ENCODE results near the gene CFAP20. TPM values are rescaled to one million over a fixed set of nuclear protein-coding genes. Genes with fewer than 3 reads are reported as not detected.

Gene CFAP20
- total and polyA plus RNA-seq, 2 experiments from 2014 or later: 61.1 to 81.7 TPM

DNA sequence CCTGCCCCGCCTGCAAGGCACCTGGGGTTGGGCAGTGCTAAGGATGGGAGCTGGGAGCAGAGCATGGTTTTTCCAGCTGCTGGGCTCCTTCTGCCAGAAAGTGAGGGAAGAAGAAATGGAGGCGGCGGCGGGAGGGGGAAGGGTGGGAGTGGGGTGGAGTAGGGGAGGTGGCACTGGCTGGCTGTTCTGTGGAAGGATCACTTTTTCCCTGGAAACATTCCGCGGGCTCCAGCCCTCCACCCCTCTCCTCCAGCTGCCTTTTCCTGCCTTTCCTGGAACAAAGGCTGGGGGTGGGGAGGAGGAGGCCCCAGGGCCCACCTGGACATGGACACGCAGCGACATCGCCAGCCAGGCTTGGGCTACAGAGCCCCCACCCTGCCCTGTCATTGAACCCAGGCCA is 41.1 kb downstream of the CFAP20 start (continued):
- TF ChIP-seq, protein P1, sequence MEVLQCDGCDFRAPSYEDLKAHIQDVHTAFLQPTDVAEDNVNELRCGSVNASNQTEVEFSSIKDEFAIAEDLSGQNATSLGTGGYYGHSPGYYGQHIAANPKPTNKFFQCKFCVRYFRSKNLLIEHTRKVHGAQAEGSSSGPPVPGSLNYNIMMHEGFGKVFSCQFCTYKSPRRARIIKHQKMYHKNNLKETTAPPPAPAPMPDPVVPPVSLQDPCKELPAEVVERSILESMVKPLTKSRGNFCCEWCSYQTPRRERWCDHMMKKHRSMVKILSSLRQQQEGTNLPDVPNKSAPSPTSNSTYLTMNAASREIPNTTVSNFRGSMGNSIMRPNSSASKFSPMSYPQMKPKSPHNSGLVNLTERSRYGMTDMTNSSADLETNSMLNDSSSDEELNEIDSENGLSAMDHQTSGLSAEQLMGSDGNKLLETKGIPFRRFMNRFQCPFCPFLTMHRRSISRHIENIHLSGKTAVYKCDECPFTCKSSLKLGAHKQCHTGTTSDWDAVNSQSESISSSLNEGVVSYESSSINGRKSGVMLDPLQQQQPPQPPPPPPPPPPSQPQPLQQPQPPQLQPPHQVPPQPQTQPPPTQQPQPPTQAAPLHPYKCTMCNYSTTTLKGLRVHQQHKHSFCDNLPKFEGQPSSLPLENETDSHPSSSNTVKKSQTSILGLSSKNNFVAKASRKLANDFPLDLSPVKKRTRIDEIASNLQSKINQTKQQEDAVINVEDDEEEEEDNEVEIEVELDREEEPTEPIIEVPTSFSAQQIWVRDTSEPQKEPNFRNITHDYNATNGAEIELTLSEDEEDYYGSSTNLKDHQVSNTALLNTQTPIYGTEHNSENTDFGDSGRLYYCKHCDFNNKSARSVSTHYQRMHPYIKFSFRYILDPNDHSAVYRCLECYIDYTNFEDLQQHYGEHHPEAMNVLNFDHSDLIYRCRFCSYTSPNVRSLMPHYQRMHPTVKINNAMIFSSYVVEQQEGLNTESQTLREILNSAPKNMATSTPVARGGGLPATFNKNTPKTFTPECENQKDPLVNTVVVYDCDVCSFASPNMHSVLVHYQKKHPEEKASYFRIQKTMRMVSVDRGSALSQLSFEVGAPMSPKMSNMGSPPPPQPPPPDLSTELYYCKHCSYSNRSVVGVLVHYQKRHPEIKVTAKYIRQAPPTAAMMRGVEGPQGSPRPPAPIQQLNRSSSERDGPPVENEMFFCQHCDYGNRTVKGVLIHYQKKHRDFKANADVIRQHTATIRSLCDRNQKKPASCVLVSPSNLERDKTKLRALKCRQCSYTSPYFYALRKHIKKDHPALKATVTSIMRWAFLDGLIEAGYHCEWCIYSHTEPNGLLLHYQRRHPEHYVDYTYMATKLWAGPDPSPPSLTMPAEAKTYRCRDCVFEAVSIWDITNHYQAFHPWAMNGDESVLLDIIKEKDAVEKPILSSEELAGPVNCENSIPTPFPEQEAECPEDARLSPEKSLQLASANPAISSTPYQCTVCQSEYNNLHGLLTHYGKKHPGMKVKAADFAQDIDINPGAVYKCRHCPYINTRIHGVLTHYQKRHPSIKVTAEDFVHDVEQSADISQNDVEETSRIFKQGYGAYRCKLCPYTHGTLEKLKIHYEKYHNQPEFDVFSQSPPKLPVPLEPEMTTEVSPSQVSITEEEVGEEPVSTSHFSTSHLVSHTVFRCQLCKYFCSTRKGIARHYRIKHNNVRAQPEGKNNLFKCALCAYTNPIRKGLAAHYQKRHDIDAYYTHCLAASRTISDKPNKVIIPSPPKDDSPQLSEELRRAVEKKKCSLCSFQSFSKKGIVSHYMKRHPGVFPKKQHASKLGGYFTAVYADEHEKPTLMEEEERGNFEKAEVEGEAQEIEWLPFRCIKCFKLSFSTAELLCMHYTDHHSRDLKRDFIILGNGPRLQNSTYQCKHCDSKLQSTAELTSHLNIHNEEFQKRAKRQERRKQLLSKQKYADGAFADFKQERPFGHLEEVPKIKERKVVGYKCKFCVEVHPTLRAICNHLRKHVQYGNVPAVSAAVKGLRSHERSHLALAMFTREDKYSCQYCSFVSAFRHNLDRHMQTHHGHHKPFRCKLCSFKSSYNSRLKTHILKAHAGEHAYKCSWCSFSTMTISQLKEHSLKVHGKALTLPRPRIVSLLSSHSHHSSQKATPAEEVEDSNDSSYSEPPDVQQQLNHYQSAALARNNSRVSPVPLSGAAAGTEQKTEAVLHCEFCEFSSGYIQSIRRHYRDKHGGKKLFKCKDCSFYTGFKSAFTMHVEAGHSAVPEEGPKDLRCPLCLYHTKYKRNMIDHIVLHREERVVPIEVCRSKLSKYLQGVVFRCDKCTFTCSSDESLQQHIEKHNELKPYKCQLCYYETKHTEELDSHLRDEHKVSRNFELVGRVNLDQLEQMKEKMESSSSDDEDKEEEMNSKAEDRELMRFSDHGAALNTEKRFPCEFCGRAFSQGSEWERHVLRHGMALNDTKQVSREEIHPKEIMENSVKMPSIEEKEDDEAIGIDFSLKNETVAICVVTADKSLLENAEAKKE (CRISPR knock-in tag; IDR thresholded peaks at IDR 0.05): no peak
- TF ChIP-seq EZH2 (IDR thresholded peaks at IDR 0.05; ENCODE audit: low read depth, unreplicated experiment): no peak

DNA sequence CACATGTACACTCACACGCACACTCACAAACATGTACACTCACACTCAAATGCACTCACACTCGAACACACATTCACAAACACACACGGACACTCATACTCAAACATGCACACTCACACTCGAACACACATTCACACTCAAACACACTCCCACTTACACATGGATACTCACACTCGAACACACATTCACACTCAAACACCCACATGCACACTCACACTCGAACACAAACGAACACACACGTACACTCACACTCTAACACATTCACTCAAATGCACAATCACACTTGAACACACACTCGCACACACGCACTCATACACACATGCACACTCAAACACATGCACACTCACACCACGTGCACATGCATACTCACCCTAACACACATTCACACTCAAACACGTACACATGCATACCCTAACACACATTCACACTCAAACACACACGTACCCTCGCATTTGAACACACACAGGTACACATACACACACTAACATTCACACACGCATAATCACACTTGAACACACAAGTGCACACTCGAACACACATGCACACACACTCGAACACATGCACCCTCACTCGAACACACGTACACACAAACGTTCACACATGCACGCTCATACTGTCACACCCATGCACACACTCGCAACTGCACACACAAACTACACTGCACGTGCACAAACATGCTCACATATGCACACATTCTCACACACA is 41.8 kb downstream of the CFAP20 start:
- Histone ChIP-seq H3K79me2 (replicated peaks; ENCODE audit: insufficient read depth) (no peaks in the 10 kb centered on the region), H3K27me3 (ENCODE audit: insufficient read depth) (no peaks in the 10 kb centered on the region), H2AFZ (no peak overlapping the region), H3K4me2 (no peak overlapping the region), H3K9me2 (ENCODE audit: insufficient read depth) (no peaks in the 10 kb centered on the region), H3F3A (replicated peaks; ENCODE audit: low read depth) (peaks cover 7% of the 10 kb centered on the region), H4K20me1 (replicated peaks; ENCODE audit: insufficient read depth) (no peaks in the 10 kb centered on the region), H3K27ac (ENCODE audit: low read depth) (no peak overlapping the region), H3K36me3 (ENCODE audit: insufficient read depth) (no peaks in the 10 kb centered on the region), H3K4me1 (ENCODE audit: insufficient read depth) (peaks cover 10% of the 10 kb centered on the region), H3K4me3 (no peak overlapping the region)
- Mint-ChIP-seq H3K4me1 (peaks cover 17% of the 10 kb centered on the region), H3K27me3 (ENCODE audit: insufficient read depth, low read depth, poor library complexity) (peaks cover 5% of the 10 kb centered on the region), H3K4me3 (no peak overlapping the region), H3K27ac (no peak overlapping the region), H3K36me3 (ENCODE audit: low read depth) (no peaks in the 10 kb centered on the region), H3K9me3 (no peaks in the 10 kb centered on the region)
- DNase-seq (ENCODE audit: low spot score) (no peak), ATAC-seq (no peak)
- TF ChIP-seq JUNB (IDR thresholded peaks at IDR 0.05; ENCODE audit: unreplicated experiment) (no peak), EZH2phosphoT487 (IDR thresholded peaks at IDR 0.05; ENCODE audit: unreplicated experiment) (no peak), STAT1 (IDR thresholded peaks at IDR 0.05; ENCODE audit: unreplicated experiment) (no peak), NANOG (IDR thresholded peaks at IDR 0.05; ENCODE audit: borderline replicate concordance) (no peak), CREB1 (CRISPR knock-in tag; IDR thresholded peaks at IDR 0.05; ENCODE audit: low read depth) (no peak), ZNF114 (CRISPR knock-in tag; IDR thresholded peaks at IDR 0.05) (no peak), ZNF331 (CRISPR knock-in tag; IDR thresholded peaks at IDR 0.05; ENCODE audit: low read depth) (no peak), EZH2 (IDR thresholded peaks at IDR 0.05; ENCODE audit: low read depth, unreplicated experiment) (no peak)
- TF ChIP-seq, protein P2, sequence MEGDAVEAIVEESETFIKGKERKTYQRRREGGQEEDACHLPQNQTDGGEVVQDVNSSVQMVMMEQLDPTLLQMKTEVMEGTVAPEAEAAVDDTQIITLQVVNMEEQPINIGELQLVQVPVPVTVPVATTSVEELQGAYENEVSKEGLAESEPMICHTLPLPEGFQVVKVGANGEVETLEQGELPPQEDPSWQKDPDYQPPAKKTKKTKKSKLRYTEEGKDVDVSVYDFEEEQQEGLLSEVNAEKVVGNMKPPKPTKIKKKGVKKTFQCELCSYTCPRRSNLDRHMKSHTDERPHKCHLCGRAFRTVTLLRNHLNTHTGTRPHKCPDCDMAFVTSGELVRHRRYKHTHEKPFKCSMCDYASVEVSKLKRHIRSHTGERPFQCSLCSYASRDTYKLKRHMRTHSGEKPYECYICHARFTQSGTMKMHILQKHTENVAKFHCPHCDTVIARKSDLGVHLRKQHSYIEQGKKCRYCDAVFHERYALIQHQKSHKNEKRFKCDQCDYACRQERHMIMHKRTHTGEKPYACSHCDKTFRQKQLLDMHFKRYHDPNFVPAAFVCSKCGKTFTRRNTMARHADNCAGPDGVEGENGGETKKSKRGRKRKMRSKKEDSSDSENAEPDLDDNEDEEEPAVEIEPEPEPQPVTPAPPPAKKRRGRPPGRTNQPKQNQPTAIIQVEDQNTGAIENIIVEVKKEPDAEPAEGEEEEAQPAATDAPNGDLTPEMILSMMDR (conservative IDR thresholded peaks at IDR 0.05; ENCODE audit: low read depth in 2 of 2): no peak

Measured in GM23338 (cell line).